Cerebellar nuclear complex (tissue), 1 donor: Measurements from ENCODE around the gene FGR.

ENCODE experiments used
- DNase-seq, 2 experiments: peaks; one replicate each; lab custom pipeline; 2025; lab: John Stamatoyannopoulos, UW

Gene FGR

DNA sequence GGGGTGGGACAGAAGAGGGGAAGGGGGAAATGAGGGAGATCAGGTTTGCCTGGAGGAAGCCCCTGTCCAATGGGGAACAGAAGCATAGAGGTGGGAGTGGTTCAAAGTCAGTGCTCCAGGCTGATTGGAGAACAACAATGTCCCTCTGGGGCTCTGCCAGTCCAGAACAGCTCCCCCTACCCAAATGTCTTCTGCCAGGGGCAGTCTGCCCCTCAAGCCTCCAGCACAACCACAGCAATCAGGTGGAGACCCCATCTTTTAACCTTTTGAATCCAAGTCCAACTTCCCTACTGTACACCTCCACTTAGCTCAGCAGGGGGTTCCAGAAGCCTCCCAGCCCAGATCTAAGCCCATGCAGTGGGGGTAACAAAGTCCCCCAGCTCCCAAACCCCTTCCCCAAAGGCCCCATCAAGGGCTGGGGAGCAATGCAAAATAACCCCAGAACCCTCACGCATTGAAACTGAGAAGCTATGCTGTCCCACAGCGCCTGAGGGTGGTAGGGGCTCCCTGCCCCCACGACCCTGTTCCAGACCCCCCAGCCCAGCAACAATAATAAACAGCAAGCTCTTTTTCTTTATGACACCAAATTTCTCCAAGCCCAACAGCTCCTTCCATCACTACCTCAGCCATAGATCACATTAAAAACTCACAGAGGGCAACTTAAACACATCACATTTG lies 34.3 kb downstream of the FGR start:
- DNase-seq = no peak

DNA sequence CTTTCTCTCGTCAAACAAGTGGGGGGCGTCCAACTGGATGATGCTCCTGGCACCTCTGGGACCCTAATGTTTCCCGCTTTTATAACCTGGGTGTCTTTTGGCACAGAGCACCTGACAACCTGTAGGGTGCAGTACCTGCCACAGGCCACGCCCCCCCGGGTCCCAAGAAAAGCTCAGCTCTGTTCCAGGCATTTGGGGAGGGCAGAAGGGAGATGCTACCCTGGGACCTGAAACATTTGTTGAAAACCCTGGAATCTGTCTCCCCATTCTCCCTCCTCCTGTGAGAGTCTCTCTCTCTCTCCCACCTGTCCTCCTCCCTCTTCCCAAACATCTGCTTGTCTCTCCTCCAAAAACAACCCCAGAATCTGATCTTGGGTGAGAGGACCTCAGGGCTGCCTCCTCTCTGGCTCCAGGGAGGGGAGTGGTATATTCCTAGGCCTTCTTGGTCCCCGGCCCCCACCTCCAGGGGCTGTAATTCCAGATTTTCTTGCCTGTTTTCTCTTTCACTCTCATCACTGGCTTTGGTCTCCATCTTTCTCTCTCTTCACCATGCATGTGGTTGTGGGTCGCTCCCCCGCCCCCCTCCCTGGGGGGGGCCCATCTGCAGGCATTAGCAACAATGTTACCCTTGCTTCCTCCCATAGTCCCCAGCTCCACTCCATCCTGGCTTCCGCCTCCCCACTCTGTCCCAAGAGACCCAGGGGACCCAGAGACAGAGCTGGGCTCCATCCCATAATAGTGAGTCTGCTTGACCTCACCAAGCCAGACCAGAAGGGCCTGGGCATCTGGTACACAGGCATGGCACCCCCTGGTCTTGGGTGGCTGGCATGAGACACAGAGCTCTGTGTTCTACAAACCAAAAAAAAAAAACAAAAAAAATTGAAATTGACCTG lies 35.1 kb downstream of the FGR start:
- no peak for DNase-seq

DNA sequence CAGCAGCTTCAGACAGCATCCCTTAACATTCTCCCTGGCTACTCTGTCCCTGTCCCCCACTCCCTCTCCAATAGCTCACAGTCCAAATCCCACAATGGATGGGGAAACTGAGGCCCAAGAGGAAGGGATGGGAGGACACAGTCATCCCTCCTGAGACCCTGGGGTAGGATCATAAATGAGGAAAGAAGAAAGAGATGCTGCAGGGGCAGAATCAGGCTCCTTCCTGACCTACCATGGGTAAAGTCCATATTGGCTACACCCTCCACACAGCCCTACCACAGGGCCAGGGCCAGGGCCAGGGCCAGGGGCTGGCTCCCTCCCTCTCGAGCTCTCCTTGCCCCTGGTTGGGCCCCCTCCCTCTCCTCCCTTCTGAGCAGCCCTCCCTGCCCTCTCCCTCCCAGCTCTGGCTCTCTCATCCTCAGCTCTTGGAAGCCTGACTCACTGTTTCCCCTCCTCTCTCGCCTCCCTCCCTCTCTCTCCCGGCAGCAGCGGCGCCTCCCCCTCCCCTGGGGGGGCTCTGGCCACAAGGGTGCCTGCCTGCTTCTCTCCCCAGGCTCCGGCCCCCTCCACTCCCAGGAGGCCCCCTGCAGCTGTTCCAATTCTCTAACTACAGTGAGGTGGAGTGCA lies 36.0 kb downstream of the FGR start:
- no peak for DNase-seq

DNA sequence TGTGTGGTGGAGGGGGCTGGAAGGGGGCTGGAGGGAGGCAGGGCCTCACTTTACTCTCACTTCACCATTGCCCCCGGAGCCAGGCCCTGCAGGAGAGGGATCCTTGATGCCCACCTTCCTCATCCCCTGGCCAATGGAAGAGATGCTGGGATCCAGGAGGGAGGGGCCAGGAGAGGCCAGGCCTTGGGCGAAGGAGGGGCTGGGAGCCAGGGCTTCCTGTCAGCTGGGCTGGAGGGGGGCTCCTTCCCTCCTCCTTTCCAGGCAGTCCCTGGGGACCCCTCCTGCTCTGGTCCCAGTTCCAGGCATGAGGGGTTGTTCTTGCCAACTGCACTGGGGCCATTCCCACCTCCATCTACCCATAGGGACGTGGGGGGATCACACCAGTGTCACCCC lies 36.7 kb downstream of the FGR start:
- no peak for DNase-seq

DNA sequence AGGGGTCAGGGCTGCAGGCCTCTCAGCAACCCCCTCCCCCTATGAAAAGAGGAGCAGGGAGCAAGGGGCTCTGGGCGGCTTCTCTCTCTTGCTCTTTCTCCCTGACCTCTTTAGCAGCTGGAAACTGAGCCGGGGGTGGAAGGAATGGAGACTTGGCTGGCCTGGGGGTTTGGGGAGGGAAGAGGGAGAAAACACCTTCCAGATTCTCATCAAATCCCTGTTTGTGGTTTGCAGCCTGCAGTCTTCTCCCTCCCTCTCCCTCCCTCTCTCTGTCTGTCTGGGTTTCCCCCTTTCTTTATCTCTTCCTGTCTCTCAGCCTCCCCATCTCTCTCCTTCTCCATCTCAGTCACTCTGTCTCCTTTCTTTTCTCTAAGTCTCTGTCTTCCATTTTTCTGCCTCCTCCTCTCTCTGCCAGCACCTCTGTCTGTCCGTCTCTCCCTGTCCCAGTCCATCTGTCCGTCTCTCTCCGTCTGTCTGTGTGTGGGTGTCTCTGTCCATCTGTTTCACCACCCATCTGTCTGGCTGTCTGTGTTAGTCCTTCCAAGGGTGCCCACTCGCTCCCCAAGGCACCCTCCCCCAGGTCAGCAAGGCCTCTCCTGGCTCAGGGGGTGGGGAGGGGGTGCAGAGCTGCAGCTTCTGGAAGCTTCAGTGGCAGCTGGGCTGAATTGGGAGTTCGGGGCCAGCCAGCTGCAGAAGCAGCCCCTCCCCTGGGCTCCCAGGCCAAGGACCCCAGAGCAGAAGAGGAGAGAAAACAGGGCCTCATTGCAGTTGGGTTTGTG lies 37.3 kb downstream of the FGR start:
- DNase-seq = no peak

DNA sequence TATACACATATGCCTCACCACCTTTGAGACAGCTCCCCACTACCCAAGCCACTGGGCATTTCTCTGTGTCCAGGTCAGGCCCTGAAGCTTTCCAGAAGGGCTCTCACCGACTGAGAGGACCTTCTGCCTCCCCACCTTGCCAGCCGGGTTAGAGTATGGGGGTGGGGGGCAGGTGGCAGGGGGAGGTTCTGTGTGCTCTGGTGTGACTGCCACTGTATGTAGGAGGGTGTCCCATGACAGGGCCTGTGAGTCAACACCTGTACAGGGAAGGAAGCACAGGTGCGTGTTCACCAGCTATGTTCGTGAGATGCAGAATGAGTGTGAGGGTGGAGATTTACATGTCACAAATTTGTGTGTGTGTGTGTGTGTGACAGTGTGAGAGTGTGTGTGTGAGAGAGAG lies 38.0 kb downstream of the FGR start:
- DNase-seq = no peak

DNA sequence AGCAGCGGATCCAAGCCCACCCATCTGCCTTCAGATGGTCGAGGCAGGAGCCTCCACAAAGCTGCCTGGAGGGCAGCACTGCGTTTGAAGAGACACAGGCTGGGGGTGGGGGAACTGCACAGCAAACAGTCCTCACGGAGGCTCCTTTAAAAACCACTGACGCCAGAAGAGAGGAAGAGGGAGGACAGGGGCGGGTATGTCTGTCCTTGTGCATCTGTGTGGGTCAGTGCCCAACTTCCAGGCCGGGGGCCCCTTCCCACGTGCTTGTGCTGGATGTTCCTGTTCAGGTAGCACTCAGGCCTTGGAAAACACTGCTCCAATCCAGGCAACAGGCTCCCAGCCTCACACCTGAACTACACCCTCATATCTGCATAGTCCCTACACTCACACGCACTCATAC lies 38.7 kb downstream of the FGR start:
- no peak for DNase-seq

DNA sequence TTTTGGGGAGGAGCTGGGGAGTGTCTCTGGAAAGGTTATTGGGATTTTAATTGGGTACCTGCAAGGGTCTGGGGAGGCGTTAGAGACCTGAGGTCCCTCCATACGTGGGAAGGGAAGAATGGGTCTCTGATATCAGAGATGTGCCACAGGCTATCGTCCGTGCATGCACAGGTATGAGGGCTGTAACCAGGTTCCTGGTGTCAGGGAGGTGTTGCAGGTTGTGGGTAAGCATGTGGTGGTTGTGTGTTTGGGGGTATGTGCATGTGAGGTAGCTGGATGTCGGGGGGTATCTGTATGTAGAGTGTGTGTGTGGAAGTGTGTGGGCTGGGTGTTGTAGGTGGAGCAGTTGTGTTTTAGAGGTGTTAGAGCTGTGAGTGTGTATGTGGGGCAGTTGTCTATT lies 39.4 kb downstream of the FGR start:
- no peak for DNase-seq

DNA sequence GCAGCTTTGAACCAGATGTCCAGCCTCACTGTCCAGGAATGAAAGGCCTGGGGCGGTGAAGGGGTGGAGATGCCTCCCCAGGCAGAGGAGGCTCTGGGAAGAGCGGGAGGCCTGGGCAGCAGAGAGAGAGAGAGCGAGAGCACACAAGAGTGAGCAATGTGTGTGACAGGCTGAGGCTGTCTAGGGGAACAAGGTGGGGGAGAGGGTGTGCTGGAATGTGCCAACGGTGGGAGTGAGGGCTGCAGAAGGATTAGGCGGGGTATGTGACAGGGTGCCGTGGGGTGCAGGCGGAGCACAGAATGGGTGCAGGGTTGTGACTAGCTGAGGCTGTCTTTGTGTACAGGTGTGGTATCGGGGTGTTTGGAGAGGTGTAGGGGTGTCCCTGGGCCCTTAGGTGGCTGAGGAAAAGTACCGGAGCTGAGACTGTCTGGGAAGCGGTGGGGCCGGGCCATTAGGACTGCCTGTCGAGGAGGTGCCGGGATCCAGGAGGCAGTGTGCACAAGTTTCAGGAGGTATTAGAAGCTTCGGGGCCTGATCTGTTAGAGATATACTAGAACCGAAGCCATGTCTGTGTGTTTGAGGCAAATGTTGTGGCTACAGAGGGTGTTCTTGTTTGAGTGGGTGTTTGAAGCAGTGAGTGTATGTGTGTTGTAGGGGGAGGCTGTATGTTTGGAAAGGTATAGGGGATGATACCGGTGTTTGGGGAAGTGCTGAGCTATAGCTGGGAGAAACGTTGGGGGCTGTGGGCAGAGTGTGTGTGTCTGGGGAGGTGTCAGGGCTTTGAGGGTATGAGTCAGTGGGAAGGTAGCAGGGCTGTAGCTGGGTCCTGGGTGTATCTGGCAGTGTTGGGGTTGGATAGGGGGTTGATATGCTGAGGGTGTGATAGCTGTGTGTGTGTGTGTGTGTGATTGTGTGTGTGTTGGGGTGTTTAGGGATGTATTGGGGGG lies 40.1 kb downstream of the FGR start:
- DNase-seq = no peak

DNA sequence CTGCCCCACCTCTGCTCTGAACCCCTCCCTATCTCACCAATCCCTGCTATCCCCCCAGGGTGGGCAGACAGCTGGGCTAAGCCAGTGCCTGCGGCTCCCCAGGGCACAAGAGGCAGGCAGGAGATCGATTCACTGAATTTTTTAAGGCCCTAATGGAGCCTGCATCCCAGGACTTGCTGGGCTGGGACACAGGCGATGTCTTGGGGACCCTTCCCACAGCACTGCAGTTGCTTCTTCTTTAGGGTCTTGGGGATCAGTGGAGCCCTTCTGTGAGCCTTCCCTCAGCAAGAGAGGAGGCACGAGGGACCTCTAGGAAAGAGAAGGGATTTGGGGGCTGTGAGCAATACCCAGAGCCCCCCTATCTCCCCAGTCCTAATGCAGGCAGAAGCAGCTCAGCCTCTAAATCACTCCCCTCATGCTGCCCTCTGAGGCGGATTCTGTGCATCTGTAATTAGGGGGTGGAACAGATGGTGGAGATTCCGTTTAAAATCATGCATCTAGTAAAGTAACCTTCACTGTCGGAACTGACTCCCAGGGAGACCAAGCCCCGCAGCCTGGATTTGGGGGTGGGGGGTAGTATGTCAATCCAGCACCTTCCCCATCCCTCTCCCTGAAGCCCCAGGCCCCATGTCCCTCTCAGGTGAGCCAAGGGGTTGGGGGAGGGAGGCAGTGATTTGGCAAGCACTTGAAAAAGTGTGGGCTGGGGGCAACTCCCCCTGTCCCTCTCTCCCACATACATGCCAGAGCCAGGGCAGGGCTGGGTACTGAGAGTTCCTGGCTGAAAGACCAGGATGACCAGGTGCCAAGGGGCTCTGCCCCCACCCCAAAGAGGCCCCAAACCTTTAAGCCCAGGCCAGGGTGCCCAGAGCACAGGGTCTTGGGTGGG lies 41.1 kb downstream of the FGR start:
- DNase-seq = no peak

DNA sequence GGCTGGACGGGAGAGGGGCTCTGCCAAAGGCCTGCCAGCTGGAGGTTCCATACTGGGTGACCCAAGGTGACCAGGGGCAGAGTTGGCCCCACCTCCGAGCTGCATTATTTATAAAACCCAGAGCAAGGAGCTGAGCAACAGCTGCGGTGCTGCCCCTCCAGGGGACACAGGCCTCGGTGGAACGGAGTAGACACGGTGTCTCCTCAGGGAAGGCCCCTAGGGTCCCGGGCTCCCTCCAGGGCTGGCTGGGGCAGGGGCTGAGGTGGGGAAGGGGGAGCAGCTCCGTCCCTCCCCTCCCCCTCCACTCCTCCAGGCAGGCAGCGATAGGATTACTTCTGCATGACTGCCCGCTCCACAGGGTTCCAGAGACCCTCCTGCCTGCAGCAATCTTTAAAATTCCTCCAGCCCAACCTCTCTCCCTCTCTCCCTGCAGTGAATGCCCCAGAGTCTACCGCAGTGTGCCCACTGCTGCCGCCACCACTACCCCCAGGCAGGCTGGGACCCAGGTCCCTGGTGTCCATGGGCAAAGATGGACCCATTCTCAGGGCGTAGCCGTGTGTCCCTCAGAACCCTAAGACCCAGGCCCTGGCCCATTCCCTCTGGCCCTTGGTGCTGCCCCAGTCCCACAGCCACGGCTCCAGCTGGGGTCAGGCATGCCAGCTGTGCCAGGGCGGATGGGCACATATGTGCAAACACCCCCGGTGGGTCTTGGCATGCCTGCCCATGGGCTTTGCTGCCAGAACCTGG lies 41.9 kb downstream of the FGR start:
- no peak for DNase-seq

DNA sequence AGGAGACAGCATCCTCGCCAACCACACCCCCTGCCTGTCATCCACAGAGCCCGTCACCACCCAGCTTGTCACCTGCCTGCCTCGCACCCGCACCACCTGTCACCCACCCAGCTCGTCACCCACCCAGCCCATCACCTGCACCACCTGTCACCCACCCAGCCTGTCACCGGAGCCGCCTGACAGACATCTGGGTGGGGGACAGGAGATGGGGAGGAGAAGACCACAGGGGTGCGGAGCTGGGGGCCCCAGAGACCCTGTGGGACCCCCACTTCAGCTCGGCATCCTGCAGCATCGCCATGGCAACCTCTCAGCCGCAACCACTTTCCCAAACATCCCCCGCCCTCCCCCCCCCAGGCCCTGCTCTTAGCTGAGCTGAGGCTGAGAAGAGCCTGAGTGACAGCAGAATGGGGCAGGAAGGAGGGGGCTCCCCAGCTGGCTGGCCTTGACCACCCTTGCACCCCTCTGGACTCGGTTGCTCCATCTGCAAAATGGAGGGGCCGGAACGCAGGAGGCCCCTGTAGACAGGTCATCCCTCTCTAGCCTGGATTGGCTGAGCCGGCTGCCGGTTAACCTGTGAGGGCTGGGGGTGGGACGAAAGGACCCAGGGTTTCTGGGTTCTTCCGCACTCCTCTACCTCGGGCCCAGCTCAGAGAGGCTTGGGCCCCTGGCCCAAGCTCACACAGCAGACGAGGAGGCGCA lies 42.6 kb downstream of the FGR start:
- DNase-seq = no peak

DNA sequence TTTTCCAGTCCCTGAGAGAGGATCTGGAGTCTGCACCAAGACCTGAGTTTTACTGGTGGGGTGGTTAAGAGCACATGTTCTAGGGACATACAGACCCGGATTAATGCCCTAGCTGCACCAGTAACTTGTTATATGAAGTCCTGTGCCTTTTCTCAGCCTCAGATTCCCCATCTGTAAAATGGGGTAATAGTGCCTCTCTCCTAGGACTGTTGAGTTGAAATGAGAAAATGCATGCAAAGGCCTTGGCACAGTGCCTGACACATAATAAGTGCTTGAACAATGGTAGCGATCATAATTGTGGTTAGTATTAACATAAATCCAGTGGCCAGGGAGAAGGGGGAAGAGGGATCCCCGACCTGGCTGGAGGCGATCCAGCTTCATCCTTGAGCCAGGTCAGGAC lies 43.4 kb downstream of the FGR start:
- no peak for DNase-seq

DNA sequence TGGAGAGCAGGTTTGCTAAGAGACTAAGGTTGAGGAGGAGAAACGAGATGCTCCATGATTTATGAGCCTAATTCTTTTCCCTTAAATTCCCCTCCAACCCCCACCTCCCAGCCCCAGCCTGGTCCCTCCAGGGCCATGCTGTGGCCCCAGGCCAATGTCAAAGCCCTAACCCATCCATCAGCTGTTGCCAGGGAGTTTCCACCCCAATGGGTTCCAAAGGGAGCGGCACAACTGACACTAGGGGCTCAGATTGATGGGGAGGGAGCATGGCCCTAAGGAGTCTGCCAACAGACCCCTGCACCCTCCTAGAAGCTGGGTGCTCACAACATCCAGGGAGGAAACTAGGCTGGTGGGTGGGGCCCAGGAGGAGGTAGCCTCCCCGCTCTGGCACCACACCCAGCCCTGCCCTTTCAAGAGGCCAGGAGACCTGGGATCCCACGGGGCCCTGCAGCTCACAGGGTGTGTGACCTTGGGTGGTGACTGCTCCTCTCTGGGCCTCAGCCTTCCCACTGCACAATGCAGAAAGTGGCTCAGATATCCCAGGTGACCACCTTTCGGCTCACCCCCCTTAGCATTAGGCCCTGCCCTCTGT lies 44.0 kb downstream of the FGR start:
- no peak for DNase-seq

DNA sequence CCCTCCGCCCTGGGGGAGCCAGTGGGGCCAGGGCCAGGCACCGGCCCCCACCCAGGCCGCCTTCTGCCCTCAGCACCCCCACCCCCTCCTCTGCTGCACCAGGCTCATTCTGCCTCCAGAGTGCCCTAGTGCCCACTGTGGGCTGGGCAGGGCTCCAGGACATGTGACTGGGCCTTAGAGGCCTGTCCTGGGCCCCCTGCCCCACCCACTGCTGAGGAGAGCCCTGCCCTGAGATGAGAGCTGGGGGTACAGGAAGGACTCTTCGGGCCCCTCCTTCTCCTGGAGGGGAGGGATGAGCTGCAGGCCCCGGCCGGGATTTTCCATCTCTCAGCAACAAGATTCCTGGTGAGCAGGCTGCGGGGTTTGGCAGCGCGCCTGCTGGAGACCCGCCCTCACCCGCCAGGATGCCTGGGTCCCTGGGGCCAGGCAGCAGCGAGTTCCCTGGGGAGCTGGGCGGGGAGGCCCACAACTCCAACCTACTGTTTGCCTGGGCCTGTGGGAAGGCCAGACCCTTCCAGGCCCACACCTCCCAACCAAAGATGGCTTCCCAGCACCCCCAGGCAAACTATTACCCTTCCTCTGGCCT lies 45.1 kb downstream of the FGR start:
- DNase-seq = no peak

DNA sequence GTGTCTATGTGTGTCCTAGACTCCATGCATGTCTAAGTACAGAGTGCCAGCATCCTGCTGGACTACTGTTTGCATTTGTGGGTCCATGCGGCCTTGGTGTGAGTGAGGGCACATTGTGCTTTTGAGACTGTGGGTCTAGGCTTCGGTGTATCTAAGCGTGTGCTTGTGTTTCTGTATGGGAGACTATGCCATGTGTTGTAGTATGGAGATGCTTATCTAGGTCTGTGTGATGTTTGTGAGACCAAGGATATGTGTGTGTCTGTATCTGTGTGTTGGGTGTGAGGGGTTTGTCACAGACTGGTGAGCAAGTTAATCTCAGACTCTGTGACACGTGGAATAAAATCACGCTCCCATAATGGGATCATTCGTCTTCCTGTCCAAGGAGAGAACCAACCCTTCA lies 45.5 kb downstream of the FGR start:
- no peak for DNase-seq

DNA sequence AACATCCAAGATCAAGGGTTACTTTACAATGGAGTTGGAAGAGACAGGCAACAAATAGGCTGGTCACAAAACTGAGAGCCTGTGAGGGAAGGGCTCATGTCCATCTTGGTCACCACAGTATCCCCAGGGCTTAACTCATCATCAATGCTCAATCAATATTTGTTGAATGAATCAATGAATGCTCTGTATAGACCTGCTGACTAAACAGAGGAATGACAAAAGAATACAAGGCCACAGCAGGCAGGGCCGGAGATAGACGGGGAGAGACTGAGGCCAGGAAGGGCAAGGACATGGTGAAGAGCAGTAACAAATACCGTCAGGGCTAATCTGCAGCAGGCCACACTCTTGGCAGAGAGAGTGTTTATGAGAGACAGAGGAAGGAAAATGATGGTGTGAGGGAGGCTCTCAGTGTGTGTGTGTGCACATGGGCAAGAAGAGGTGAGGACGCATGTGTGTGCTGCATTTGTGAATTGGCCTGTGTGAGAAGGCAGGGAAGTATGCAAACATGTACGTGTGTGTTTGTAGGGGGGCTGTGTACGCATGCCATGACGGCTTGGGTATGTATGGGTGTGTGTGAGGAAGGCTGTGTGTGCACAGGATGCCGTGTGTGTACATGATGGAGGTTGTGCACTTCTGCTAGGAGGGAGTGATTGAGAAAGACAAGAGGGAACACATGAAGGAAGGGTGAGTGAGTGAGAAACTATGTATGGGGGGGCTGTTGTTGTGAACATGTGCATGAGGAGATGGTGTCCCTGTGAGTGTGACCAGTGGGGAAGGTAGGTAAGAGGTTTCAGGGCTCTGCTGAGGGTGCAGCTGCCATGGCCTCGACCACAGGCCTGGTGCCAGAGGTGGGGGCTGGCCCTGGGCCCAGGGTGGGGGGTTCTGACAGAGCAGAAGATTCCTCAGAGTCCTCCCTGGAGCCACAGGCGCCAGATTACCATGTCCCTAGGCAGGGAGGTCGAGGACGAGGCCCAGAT lies 46.4 kb downstream of the FGR start:
- no peak for DNase-seq
